K562 (cell line): ENCODE data around the gene ENTR1. TPM values are rescaled to one million over a fixed set of nuclear protein-coding genes. Genes with fewer than 3 reads are reported as not detected.

Source experiments
- ATAC-seq: fragments of 200-7000 bp; cut with Tn5 transposase; 3 replicates; pipeline ENCODE4 v1.9.1; 2020; ENCODE audit warnings: moderate library complexity
- BruUV-seq: library from RNA; stranded (reverse); fragments of 400-500 nt; replicated peaks from 2 replicates; lab custom pipeline; 2021; lab: Mats Ljungman, UMichigan
- CTCF ChIA-PET: fragments of 300-600 bp; formaldehyde crosslinking; extraction: SDS; loops from one replicate; lab custom pipeline; 2021; ENCODE audit warnings: low intra/inter-chr PET ratio; lab: Yijun Ruan, JAX
- POLR2A ChIA-PET: fragments of 300-600, 350-650 bp; sonication (Branson Sonifier 250); formaldehyde crosslinking; extraction: SDS; loops from one replicate; lab custom pipeline; 2021; ENCODE audit warnings: antibody characterized with exemption, inconsistent platforms; lab: Yijun Ruan, JAX
- DNase-seq, 4 experiments: peaks; one replicate each; pipeline versions ENCODE4 v3.0.0 to v3.0.0-alpha.2; 2011 to 2018; ENCODE audit warnings: low spot score in 3 of 4, mixed read lengths in 3 of 4; ENCODE audit errors: extremely low read depth in 1 of 4
- FAIRE-seq: peaks from 2 replicates; lab custom pipeline; 2011; peaks lifted over from hg19 to GRCh38; lab: Jason Lieb, UNC
- H2AFZ ChIP-seq: 2 replicates; pipeline ENCODE4 v1.6.0; 2011; ENCODE audit warnings: low read depth, low read length, control low read depth, inconsistent platforms
- H3K27ac ChIP-seq: fragments of 200-600 bp; 3 replicates; pipeline ENCODE4 v1.8.0; 2011; ENCODE audit warnings: low read depth, mild to moderate bottlenecking, control low read depth, inconsistent platforms, low read length, moderate library complexity, mixed read lengths; ENCODE audit errors: extremely low read depth
- H3K27me3 ChIP-seq, 2 experiments: fragments of 300-600 bp in 1 of 2; 2 replicates in 1 of 2; 3 replicates in 1 of 2; pipeline versions ENCODE4 v1.6.0 to v1.8.0; 2011; ENCODE audit warnings: inconsistent platforms in 2 of 2, low read length in 2 of 2, mild to moderate bottlenecking in 1 of 2, mixed read lengths in 1 of 2, moderate library complexity in 1 of 2; ENCODE audit not compliant: control insufficient read depth in 2 of 2, insufficient read depth in 2 of 2
- H3K36me3 ChIP-seq: fragments of 300-600 bp; 3 replicates; pipeline ENCODE4 v1.8.0; 2011; ENCODE audit warnings: mild to moderate bottlenecking, low read length, inconsistent platforms; ENCODE audit not compliant: control insufficient read depth, insufficient read depth
- H3K4me1 ChIP-seq, 2 experiments: fragments of 200-600 bp in 1 of 2; replicated peaks in 1 of 2; 2 replicates in 1 of 2; 3 replicates in 1 of 2; pipeline versions ENCODE4 v1.5.1 to v1.8.0; 2011; ENCODE audit warnings: inconsistent platforms in 2 of 2, low read length in 2 of 2, mild to moderate bottlenecking in 1 of 2, mixed read lengths in 1 of 2, moderate library complexity in 1 of 2; ENCODE audit not compliant: control insufficient read depth in 2 of 2, insufficient read depth in 2 of 2
- H3K4me2 ChIP-seq: 2 replicates; pipeline ENCODE4 v1.6.1; 2011; ENCODE audit warnings: low read length, control low read depth, inconsistent platforms, mixed read lengths; ENCODE audit not compliant: insufficient read depth
- H3K4me3 ChIP-seq: fragments of 200-600 bp; sonication (generic), shearing (Covaris generic); 2 replicates; pipeline ENCODE4 v1.5.1; 2016; ENCODE audit warnings: control low read depth, inconsistent platforms
- H3K79me2 ChIP-seq: fragments of 200-600 bp; 3 replicates; pipeline ENCODE4 v1.8.0; 2011; ENCODE audit warnings: low read length, inconsistent platforms; ENCODE audit not compliant: control insufficient read depth, insufficient read depth
- H3K9ac ChIP-seq, 2 experiments: 2 replicates each; pipeline versions ENCODE4 v1.6.0 to v1.6.1; 2011; ENCODE audit warnings: low read depth in 2 of 2, low read length in 2 of 2, control low read depth in 1 of 2, inconsistent platforms in 1 of 2, mild to moderate bottlenecking in 1 of 2, mixed read lengths in 1 of 2; ENCODE audit not compliant: insufficient read depth in 1 of 2
- H3K9me1 ChIP-seq: one replicate; pipeline ENCODE4 v1.6.0; 2011; ENCODE audit warnings: inconsistent platforms, mild to moderate bottlenecking, low read length, moderate library complexity; ENCODE audit not compliant: control insufficient read depth, insufficient read depth
- H3K9me3 ChIP-seq: replicated peaks from 2 replicates; pipeline ENCODE4 v1.5.1; 2011; ENCODE audit warnings: low read depth, low read length, inconsistent platforms; ENCODE audit not compliant: control insufficient read depth, insufficient read depth
- H4K20me1 ChIP-seq: replicated peaks from 2 replicates; pipeline ENCODE4 v1.6.1; 2011; ENCODE audit warnings: low read length, inconsistent platforms, mixed read lengths; ENCODE audit not compliant: control insufficient read depth, insufficient read depth
- BRD9 ChIP-seq: fragments of 450-650 bp; IDR thresholded peaks from 2 replicates; pipeline ENCODE4 v1.6.1; 2018; ENCODE audit warnings: low read depth; ENCODE audit not compliant: partially characterized antibody
- ELK3 ChIP-seq: fragments of 450-650 bp; formaldehyde crosslinking; IDR thresholded peaks from 2 replicates; pipeline ENCODE4 v1.4.0; 2020; ENCODE audit warnings: mild to moderate bottlenecking
- KAT8 ChIP-seq: fragments of 450-650 bp; IDR thresholded peaks from 2 replicates; pipeline ENCODE4 v1.6.1; 2016; ENCODE audit warnings: low read depth, mild to moderate bottlenecking
- MLLT1 ChIP-seq, 2 experiments: fragments of 450-650 bp; IDR thresholded peaks; 2 replicates each; pipeline ENCODE4 v1.6.1; 2016
- POLR2G ChIP-seq: fragments of 200-400 bp; formaldehyde crosslinking; IDR thresholded peaks from 2 replicates; pipeline ENCODE4 v1.6.1; 2017; ENCODE audit warnings: low read depth, mild to moderate bottlenecking, antibody characterized with exemption, low read length, moderate library complexity
- ZBED1 ChIP-seq: IDR thresholded peaks from 2 replicates; pipeline ENCODE4 v1.6.1; 2014
- WGBS: fragments of 100-300 bp; shearing (Covaris generic); methylation state at CpG from one replicate; pipeline ENCODE4 v1.1.6; 2016; ENCODE audit warnings: low coverage, mixed read lengths; ENCODE audit not compliant: insufficient coverage; ENCODE audit errors: missing lambda C conversion rate; 5-methylcytosine and 5-hydroxymethylcytosine counted together
- in situ Hi-C: fragments of 300-500 bp; cut with MboI; formaldehyde crosslinking; loops from 4 replicates; pipeline ENCODE4 v1.15.0; 2018; ENCODE audit warnings: inconsistent platforms, mixed read lengths
- intact Hi-C: fragments of 100-400 bp; cut with micrococcal nuclease; formaldehyde crosslinking; loops from 2 replicates; pipeline ENCODE4 v1.14.2; 2022
- polyA plus RNA-seq, 8 experiments: library from polyadenylated mRNA; depleted of rRNA in 4 of 8; stranded (reverse) in 5 of 8; unstranded in 3 of 8; fragments of >200 nt; fragmentation: Nextera tagmentation in 2 of 8; fragmentation: Illumina TruSeq in 1 of 8; extraction: Ambion mirVana in 2 of 8; extraction: Trizol in 1 of 8; gene quantifications; 2 replicates each; pipeline versions ENCODE4 v1.2.1 to v1.2.3, GENCODE V29; 2011 to 2014; ENCODE audit warnings: inconsistent platforms in 1 of 8, missing spikeins in 1 of 8
- total RNA-seq, 7 experiments: library from RNA; depleted of rRNA in 6 of 7; stranded (reverse); fragments of >200 nt in 6 of 7; fragmentation: Illumina TruSeq in 2 of 7; extraction: Trizol in 2 of 7; gene quantifications; 2 replicates each; pipeline versions ENCODE4 v1.2.1 to v1.2.3, GENCODE V29; 2011 to 2021; ENCODE audit warnings: low replicate concordance in 1 of 7
- TF ChIP-seq, protein P1 (sequence below): IDR thresholded peaks from 2 replicates; pipeline ENCODE4 v1.6.1; 2014; ENCODE audit warnings: antibody characterized with exemption
- TF ChIP-seq, protein P2 (sequence below), 2 experiments: fragments of 450-650 bp; conservative IDR thresholded peaks; 2 replicates each; pipeline ENCODE4 v1.6.1; 2017; ENCODE audit warnings: mild to moderate bottlenecking in 2 of 2, moderate library complexity in 2 of 2

The ENTR1 gene
- total and polyA plus RNA-seq, 9 of the 15 experiments (the other 6 are each of a cell fraction or from before 2014, with no cell fraction given): 6.7 to 106 (median 72.6) TPM

- ChIA-PET CTCF (no interaction called here), POLR2A (interaction anchor here (0.7 to 1.9 kb wide), 3 partner anchors 9 to 23 kb away, joined by 3 to 8 read pairs (median 3); no protein-coding TSS in a partner anchor)
- ATAC-seq (no peak), FAIRE-seq (no peak)
- Histone ChIP-seq H3K4me1 (peaks cover 9 to 68% of the 10 kb centered on the region in 2 experiments; a peak in 4 of 5 replicates), H3K4me2 (no peak overlapping the region), H4K20me1 (no peaks in the 10 kb centered on the region), H3K36me3 (peaks cover 82% of the 10 kb centered on the region; the same call in 2 of the 3 replicates), H3K9me3 (no peaks in the 10 kb centered on the region)
- no TSS peak for BruUV-seq
- in situ Hi-C loops: no loop called here
- no peak for TF ChIP-seq KAT8
- peak; percentile 51 for TF ChIP-seq POLR2G
- TF ChIP-seq, protein P1, sequence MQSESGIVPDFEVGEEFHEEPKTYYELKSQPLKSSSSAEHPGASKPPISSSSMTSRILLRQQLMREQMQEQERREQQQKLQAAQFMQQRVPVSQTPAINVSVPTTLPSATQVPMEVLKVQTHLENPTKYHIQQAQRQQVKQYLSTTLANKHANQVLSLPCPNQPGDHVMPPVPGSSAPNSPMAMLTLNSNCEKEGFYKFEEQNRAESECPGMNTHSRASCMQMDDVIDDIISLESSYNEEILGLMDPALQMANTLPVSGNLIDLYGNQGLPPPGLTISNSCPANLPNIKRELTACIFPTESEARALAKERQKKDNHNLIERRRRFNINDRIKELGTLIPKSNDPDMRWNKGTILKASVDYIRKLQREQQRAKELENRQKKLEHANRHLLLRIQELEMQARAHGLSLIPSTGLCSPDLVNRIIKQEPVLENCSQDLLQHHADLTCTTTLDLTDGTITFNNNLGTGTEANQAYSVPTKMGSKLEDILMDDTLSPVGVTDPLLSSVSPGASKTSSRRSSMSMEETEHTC: no peak
- TF ChIP-seq, all 486 proteins: peak for 1
- DNase-seq: no peak
- Histone ChIP-seq H3K9ac (no peak overlapping the region), H2AFZ (no peak overlapping the region), H3K9me1 (no peaks in the 10 kb centered on the region), H3K4me3 (no peak overlapping the region), H3K79me2 (peaks cover 24% of the 10 kb centered on the region), H3K27ac (no peak overlapping the region), H3K27me3 (no peaks in the 10 kb centered on the region)
- intact Hi-C loops: no loop called here
- WGBS: 81% methylated on average over 8 of the region's 8 CpGs
These were observed 34.0 kb downstream of the ENTR1 start for GRCh38 chr9:136376457-136376856.

- H3K79me2 ChIP-seq: peaks cover 24% of the 10 kb centered on the region
- H4K20me1 ChIP-seq: no peaks in the 10 kb centered on the region
- H3K9me3 ChIP-seq: no peaks in the 10 kb centered on the region
- no peak overlapping the region for H2AFZ ChIP-seq
- H3K9me1 ChIP-seq: no peaks in the 10 kb centered on the region
- H3K27ac ChIP-seq: no peak overlapping the region
- H3K4me1 ChIP-seq: peaks cover 9 to 80% of the 10 kb centered on the region in 2 experiments; a peak in 4 of 5 replicates
- POLR2A ChIA-PET: interaction anchor here (0.6 to 1.0 kb wide), 2 partner anchors 7 to 94 kb away, joined by 3 to 5 read pairs; no protein-coding TSS in a partner anchor
- no peak overlapping the region for H3K4me3 ChIP-seq
- ATAC-seq (no peak), FAIRE-seq (no peak), DNase-seq (no peak)
- no TSS peak for BruUV-seq
- 0 out of 4 replicates have a peak overlapping the region, but pooled peaks of 1 of the 2 experiments have one; percentile 23 for H3K9ac ChIP-seq
- peaks cover 80% of the 10 kb centered on the region; the same call in 2 of the 3 replicates for H3K36me3 ChIP-seq
- H3K4me2 ChIP-seq: no peak overlapping the region
- H3K27me3 ChIP-seq: no peaks in the 10 kb centered on the region
- in situ Hi-C loops (no loop called here), intact Hi-C loops (no loop called here)
- WGBS: 91% methylated on average over 9 of the region's 12 CpGs
- CTCF ChIA-PET: no interaction called here
- TF ChIP-seq MLLT1 (IDR thresholded peaks at IDR 0.05): no peak
- no peak for TF ChIP-seq ZBED1
- no peak for TF ChIP-seq BRD9
- TF ChIP-seq, protein P2, sequence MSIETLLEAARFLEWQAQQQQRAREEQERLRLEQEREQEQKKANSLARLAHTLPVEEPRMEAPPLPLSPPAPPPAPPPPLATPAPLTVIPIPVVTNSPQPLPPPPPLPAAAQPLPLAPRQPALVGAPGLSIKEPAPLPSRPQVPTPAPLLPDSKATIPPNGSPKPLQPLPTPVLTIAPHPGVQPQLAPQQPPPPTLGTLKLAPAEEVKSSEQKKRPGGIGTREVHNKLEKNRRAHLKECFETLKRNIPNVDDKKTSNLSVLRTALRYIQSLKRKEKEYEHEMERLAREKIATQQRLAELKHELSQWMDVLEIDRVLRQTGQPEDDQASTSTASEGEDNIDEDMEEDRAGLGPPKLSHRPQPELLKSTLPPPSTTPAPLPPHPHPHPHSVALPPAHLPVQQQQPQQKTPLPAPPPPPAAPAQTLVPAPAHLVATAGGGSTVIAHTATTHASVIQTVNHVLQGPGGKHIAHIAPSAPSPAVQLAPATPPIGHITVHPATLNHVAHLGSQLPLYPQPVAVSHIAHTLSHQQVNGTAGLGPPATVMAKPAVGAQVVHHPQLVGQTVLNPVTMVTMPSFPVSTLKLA (conservative IDR thresholded peaks at IDR 0.05): no peak
- TF ChIP-seq ELK3 (CRISPR knock-in tag): no peak
These were observed 35.3 kb downstream of the ENTR1 start for GRCh38 chr9:136375096-136375495.
